ENCODE results near the gene DAGLA. TPM values are rescaled to one million over a fixed set of nuclear protein-coding genes. Genes with fewer than 3 reads are reported as not detected.
A peak's percentile ranks its signal among the peaks of the same experiment; 100 is the strongest.

Gene DAGLA
- total RNA-seq, 6 experiments from 2014 or later = 2.4 to 4.2 (median 3.3) TPM

DNA sequence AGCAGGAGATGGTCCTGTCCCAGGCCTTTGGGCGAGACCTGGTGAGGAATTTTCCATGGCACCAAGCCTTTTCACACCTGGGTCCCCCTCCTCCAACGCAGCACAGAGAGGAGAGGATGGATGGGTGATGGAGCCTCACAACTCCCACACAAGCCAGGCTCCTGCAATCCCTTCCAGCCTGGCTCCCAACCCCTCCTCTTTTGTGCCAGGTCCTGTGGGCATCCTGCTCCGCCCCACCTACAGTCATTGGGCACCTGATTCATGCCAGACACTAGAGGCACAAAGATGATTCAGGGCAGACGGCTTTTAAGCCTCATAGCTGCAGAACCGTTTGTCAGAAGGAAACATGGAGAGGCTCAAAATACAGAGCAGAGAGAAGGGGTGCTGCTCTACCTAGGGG, 56.1 kb downstream of the DAGLA start:
- peaks cover 16% of the 10 kb centered on the region for H3K4me1 Mint-ChIP-seq (ENCODE audit: low read depth)
- H3K9me3 Mint-ChIP-seq = no peaks in the 10 kb centered on the region
- H3K27ac Mint-ChIP-seq = no peak overlapping the region
- no peak for DNase-seq
- no peaks in the 10 kb centered on the region; the same call in none of the 2 replicates for H3K27me3 Mint-ChIP-seq (ENCODE audit: insufficient read depth)
- TF ChIP-seq, protein P1, sequence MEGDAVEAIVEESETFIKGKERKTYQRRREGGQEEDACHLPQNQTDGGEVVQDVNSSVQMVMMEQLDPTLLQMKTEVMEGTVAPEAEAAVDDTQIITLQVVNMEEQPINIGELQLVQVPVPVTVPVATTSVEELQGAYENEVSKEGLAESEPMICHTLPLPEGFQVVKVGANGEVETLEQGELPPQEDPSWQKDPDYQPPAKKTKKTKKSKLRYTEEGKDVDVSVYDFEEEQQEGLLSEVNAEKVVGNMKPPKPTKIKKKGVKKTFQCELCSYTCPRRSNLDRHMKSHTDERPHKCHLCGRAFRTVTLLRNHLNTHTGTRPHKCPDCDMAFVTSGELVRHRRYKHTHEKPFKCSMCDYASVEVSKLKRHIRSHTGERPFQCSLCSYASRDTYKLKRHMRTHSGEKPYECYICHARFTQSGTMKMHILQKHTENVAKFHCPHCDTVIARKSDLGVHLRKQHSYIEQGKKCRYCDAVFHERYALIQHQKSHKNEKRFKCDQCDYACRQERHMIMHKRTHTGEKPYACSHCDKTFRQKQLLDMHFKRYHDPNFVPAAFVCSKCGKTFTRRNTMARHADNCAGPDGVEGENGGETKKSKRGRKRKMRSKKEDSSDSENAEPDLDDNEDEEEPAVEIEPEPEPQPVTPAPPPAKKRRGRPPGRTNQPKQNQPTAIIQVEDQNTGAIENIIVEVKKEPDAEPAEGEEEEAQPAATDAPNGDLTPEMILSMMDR (IDR thresholded peaks at IDR 0.05) = no peak
- H3K4me3 Mint-ChIP-seq = no peak overlapping the region
- no peaks in the 10 kb centered on the region for H3K36me3 Mint-ChIP-seq (ENCODE audit: low read depth)

DNA sequence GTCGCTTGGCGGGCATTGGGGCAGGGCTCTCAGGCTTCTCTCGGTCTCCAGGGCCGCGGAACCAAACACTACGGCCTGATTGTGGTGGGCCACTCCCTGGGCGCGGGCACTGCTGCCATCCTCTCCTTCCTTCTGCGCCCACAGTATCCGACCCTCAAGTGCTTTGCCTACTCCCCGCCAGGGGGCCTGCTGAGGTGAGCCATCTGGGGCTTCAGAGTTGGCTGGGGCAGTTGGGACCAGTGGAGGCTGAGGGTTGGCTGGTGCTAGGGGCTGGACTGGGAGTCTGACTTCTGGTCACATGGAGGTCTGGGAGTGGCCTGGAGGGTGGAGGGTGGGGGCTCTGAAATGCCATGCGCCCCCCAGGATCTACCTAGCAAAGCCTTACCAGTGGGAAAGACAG, 56.9 kb downstream of the DAGLA start:
- TF ChIP-seq, protein P1 (IDR thresholded peaks at IDR 0.05) = 0 out of 2 replicates have a peak, but pooled peaks have one; percentile 7
- H3K4me3 Mint-ChIP-seq = no peak overlapping the region
- no peaks in the 10 kb centered on the region for H3K9me3 Mint-ChIP-seq
- no peak overlapping the region for H3K27ac Mint-ChIP-seq
- H3K4me1 Mint-ChIP-seq (ENCODE audit: low read depth) = peaks cover 16% of the 10 kb centered on the region
- H3K36me3 Mint-ChIP-seq (ENCODE audit: low read depth) = no peaks in the 10 kb centered on the region
- no peak for DNase-seq
- H3K27me3 Mint-ChIP-seq (ENCODE audit: insufficient read depth) = no peaks in the 10 kb centered on the region; the same call in none of the 2 replicates

DNA sequence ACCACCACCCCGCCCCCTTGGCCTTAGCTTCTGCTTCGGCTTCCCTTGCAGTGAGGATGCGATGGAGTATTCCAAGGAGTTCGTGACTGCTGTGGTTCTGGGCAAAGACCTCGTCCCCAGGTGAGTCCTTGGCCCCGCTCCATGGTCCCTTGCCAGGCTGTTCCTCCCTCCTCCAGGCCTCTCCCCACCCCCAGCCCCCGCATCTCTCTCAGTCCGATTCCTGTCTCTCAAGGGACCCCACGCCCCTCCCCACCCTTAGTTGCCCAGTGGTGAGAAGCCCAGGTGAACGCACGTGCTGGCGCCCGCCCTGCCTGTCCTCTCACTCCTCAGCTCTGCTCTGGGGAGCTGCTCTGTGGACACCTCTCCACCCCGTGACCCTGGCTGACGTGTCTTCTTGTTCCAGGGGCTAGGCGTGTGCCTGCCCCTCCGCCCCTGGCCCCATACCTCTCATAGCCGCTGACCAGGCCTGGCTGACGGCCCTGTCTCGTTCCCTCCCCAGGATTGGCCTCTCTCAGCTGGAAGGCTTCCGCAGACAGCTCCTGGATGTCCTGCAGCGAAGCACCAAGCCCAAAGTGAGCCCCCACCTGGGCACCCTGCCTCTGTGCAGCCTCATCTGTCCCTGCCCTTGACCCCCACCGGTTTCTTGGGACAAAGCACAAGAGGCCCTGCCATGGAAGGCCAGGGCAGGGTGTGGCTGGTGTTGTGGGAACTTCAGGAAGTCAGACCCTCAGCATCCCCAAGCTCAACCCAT, 57.6 kb downstream of the DAGLA start:
- H3K4me3 Mint-ChIP-seq = no peak overlapping the region

DNA sequence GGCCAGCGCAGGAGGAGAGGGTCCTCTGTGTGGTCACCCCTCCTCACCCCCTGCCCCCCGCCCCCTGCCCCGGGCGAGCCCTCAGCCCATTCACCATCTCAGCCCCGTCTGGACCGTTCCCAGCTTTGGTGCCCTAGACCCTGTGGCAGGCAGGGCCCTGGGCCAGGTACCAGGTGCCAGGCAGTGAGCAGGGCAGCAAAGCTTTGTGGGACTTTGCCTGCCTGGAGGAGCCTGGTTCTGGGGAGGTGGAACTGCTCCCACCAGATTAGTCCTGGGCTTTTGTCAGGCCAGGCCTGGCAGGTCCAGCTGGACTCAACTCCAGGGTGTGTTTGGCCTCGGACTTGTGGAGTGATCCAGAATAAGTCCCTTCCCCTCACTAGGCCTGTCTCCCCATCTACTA, 58.6 kb downstream of the DAGLA start:
- no peaks in the 10 kb centered on the region for H3K36me3 Mint-ChIP-seq (ENCODE audit: low read depth)
- H3K4me1 Mint-ChIP-seq (ENCODE audit: low read depth) = no peaks in the 10 kb centered on the region
- no peak overlapping the region for H3K27ac Mint-ChIP-seq
- H3K4me3 Mint-ChIP-seq = no peak overlapping the region
- H3K9me3 Mint-ChIP-seq = no peaks in the 10 kb centered on the region
- TF ChIP-seq, protein P1 (IDR thresholded peaks at IDR 0.05) = no peak
- no peak for DNase-seq
- no peaks in the 10 kb centered on the region; the same call in none of the 2 replicates for H3K27me3 Mint-ChIP-seq (ENCODE audit: insufficient read depth)

More for the DNA sequence above, 57.6 kb downstream of the DAGLA start:
- H3K27me3 Mint-ChIP-seq (ENCODE audit: insufficient read depth) = no peaks in the 10 kb centered on the region; the same call in none of the 2 replicates
- TF ChIP-seq, protein P1 (IDR thresholded peaks at IDR 0.05) = 0 out of 2 replicates have a peak, but pooled peaks have one; percentile 14
- H3K9me3 Mint-ChIP-seq = no peaks in the 10 kb centered on the region
- DNase-seq = no peak
- no peaks in the 10 kb centered on the region for H3K36me3 Mint-ChIP-seq (ENCODE audit: low read depth)
- peaks cover 9% of the 10 kb centered on the region for H3K4me1 Mint-ChIP-seq (ENCODE audit: low read depth)
- H3K27ac Mint-ChIP-seq = no peak overlapping the region

DNA sequence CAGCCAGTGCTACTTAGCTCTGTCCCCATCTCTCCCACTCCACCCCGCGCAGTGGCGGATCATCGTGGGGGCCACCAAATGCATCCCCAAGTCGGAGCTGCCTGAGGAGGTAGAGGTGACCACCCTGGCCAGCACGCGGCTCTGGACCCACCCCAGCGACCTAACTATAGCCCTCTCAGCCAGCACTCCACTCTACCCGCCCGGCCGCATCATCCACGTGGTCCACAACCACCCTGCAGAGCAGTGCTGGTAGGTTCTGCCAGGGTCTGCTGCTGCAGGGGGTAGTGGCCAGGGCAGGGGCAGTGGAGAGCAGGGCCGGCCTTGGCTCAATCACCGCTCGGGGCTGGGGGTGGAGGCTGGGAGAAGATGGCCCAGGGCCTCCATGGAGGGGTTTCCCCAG, 59.2 kb downstream of the DAGLA start:
- Mint-ChIP-seq H3K27ac (no peak overlapping the region), H3K27me3 (ENCODE audit: insufficient read depth) (no peaks in the 10 kb centered on the region; the same call in 1 of the 2 replicates), H3K36me3 (ENCODE audit: low read depth) (no peaks in the 10 kb centered on the region), H3K9me3 (no peaks in the 10 kb centered on the region), H3K4me1 (ENCODE audit: low read depth) (no peaks in the 10 kb centered on the region), H3K4me3 (no peak overlapping the region)
- DNase-seq = no peak
- TF ChIP-seq, protein P1 (IDR thresholded peaks at IDR 0.05) = no peak
